NOMO-1 treated with dmso at 0.1 percent for 144 hours (cell line): ENCODE measurements around the gene FASN.
A peak's percentile ranks its signal among the peaks of the same experiment; 100 is the strongest.

Source experiments
- DNase-seq: peaks from one replicate; lab custom pipeline; 2025; ENCODE audit not compliant: unreplicated experiment; lab: John Stamatoyannopoulos, UW

The FASN gene

GRCh38 chr17:82103553-82104451 lies 5.8 kb upstream of the FASN start:
- no peak for DNase-seq

DNA sequence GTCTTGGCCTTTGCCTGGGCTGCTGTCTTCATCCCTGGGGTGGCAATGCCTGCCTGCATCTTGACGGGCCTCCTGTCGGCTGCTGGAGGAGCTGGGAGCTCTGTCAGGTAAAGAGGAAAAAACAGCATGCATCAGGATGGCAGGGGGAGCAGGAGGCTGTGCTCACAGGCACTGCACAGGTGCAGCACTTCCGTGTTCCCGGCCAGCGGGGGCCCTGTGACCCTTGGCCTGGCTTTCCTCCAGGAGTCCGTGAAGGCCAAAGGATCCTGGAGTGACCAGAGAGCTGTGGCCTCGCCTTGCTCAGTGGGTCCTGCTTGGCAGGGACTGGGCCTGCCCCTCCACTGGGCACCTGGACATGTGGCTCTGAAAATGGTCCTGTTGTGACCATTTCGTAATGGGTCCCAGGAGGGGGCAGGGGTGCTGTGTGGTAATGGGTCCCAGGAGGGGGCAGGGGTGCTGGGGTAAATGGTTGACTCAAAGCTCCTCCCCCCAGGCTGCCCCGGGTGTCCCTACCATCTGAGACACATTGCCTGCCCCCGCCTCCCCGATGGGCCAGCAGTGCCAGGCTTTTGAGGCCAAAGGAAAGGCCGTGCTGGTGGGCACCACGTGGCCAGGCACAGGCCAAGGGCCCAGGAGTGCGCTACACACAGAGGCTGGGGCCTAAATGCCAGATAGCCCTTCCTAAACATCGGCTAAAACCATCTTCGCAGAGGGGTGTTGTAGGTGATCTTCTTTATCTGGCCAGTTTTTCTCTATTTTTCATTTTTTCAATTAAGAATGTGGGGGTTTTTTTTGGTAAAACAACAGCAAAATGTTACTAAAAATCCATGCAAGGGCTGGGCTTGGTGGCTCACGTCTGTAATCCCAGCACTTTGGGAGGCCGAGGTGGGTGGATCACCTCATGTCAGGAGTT lies 4.0 kb upstream of the FASN start:
- no peak for DNase-seq

- no peak for DNase-seq
Observed at GRCh38 chr17:82101301-82101715, 3.3 kb upstream of the FASN start.

- no peak for DNase-seq
Observed at GRCh38 chr17:82100502-82101298, 2.7 kb upstream of the FASN start.

DNA sequence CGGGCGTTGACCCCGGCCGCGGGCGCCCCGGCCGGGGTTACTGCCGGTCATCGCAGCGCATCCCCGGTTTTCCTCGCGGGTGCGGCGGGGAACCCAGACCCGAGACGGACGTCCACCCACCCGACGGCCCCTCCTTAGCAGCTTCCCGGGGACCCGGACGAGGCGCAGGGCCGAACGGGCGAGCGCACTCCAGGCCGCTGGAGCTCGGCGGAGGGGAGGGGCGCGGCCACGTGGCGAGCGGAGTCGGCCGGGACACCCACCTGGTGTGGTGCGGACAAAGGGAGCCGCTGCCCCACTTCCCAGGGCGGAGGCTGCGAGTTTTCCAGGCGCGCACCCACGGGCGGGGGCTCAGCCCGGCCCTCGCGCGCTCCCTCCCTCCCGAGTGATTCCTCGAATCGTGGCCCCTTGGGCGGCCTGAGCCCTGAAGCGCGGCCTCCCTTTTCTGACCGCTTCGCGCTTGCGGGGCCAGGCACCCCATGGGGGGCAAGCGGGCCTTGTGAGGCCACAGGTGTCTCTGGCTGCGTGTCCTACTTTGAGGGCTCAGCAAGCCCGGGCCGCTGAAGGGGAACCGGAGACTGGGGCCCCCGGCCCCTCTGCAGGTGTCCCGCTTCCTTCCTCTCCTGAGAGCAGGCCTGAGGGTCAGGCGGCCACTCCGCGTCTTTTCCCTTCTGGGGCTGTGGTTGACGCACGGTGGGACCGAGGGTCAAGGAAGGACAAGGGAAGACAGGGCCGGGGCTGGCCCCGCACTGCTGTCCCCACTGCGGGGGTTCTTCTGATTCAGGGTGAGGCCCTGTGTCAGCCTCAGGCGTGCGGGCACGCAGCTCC lies 1.1 kb upstream of the FASN start:
- DNase-seq, result no peak

DNA sequence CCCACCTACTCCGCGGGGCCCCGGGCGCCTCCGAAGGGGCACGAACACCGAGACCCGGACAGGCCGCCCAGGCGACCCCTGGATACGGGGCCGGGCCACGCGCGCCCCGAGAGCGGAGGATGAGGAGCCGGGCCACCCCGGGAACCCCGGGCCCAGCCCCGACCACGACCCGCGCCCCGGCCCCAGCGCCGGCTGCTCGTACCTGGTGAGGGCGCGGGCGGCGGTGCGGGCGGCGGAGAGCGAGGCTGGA lies 192 bp downstream of the FASN start:
- DNase-seq, result no peak

DNA sequence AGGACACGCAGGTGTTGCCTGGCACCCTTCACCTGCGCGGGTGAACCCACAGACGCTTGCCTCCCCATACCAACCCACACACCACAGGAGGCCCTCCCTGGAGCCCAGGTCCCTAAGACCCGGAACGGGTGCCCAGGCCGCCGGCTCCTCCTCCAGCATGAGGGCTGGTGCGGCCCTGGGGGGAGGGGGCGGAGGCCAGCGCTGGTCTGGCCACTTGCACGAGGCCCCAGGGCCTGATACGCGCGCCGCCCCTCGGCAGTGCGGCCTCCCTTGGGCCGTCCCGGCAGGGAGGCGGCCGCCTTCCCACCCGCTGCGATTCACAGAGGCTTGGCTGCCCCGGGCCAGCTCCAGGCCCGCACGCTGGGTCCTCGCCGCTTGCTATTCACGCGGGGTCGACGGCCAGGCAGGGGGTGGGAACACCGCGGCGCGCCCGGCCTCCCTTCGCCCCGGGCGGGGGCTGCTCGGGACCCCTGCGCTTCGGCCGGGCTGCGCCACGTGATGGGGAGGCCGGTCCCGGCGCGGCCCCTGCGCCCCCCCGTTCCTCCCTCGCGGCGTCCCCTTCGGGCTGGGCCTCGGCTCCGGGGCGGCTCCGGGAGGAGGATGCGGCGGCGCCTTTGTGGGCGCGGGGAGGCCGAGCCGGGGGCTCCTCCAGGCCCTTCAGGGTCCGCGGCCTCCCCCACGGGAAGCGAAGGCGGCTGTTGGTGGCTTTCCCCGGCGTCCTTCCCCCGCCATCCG lies 685 bp downstream of the FASN start:
- DNase-seq, result peak; percentile 12

- no peak for DNase-seq
Observed at GRCh38 chr17:82096709-82097183, 1.3 kb downstream of the FASN start.

DNA sequence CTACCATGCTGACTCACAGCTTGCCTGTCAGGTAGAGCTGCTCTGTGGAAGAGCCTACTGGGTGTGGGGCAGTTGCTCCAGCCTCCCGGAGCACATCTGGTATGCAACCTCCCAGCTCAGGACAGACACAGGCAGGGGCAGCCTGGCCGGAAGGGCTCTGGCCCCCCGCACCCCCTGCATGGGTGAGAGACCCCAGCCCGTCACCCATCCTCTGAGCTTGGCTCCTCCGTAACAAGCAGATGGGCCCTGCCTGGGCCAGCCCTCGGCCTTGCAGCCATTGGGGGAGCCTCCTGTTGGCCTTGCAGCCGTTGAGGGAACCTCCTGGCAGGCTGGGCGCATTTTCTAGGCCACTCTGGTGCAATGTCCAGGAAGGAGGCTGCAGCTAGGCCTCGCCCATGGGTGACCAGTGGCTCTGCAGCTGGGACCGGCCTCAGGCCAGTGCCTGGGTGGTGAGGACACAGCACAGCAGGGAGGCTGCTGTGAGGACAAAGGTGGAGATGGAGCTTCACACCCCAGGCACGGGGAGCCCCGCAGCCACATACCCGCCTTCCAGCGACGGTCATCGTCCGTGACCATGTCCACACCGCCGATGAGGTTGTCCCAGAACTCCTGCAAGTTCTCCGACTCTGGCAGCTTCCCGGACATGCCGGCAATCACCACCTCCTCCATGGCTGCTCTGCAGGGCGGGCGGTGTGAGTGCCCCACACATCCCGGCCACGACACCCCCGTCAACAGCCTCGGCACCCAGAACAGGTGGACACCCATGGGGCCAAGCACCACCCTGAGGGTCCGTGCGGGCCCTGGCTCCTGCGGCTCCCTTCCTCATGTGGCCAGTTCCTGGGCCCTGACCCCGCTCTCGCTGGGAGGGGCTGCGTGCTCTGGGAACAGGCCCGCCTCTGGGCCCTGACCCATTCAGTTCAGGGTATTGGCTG lies 2.0 kb downstream of the FASN start:
- no peak for DNase-seq

- DNase-seq, result no peak
Observed at GRCh38 chr17:82094931-82095776, 2.9 kb downstream of the FASN start.

DNA sequence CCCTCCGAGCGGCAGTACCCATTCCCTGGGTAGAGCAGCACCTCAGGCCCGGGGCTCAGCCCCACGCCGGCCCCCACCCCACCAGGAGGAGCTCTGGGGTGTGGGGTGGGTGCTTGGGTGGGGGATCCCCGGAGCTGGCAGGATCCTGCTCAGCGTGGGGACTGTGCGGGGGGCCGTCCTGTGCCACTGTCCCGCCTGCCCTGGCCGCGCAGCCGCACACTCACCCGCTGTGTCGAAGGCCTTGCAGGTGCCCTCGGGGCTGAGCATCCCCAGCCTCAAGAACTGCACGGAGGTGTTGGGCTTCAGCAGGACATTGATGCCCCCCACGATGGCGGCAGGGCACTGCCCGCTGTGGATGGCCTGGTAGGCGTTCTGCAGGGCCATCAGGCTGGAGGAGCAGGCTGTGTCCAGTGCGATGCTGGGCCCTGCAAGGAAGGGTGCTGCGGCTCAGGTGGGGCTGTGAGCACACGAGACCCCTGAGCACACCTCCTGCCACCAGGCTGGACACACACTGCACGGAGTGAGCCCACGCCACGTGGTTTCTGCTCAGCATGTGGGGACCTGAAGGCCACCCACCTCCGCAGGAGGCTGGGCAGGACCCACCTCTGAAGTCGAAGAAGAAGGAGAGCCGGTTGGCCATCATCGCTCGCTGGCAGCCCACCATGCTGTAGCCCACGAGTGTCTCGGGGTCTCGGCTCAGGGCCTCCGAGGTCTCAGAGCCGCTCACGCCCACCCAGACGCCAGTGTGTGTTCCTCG lies 4.9 kb downstream of the FASN start:
- no peak for DNase-seq

DNA sequence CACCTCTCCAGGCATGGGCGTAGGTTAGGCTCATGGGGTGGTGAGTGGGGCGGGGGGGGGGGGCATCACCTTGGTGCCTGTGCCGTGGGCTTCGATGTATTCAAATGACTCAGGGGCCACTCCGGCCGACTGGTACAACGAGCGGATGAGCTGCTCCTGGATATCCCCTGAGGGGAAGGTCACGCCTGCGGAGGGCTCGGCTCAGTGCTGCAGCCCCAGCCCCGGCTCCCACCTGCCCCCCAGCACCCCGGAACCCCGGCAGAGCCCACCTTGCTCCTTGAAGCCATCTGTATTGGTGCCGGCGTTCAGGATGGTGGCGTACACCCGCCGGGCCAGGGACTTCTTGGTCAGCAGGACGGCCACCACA lies 5.4 kb downstream of the FASN start:
- no peak for DNase-seq

GRCh38 chr17:82092094-82092586 lies 5.9 kb downstream of the FASN start:
- DNase-seq, result no peak

DNA sequence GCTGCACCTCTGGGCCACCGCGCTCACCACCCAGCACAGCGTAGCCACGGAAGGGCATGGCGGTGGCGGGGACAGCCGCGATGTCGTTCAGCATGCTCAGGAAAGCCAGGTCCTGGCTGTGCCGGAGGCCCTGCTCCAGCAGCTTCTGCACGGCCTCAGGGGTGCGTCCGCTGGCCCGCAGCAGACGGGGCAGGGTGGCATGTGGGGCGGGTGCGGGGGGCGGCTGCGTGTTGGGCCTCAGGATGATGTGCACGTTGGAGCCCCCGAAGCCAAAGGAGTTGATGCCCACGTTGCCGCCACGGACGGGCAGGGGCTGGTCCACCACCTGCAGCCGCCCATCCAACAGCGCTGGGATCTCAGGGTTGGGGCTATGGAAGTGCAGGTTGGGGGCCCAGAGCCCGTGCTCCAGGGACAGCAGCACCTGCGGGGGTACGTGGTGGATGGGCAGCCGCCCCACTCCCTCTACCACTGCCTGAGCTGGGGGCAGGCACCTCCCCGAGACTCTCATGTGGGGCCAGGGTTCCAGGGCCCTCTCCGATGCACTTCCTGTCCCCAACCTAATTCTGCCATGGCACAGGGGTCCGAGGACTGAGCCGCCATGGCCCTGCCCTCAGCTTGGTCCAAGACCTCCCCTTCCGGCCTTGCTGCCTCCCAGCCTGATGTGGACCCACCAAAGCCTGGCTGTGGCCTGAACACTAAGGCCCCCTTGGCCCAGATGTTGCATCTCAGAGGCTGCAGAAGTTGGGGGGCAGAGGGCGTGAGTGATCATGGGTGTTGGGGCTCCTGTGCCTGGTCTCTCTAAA lies 6.6 kb downstream of the FASN start:
- DNase-seq, result no peak

- DNase-seq, result no peak
Observed at GRCh38 chr17:82090549-82091263, 7.3 kb downstream of the FASN start.
